Measurements from ENCODE around the gene RBM20.

Gene RBM20

DNA sequence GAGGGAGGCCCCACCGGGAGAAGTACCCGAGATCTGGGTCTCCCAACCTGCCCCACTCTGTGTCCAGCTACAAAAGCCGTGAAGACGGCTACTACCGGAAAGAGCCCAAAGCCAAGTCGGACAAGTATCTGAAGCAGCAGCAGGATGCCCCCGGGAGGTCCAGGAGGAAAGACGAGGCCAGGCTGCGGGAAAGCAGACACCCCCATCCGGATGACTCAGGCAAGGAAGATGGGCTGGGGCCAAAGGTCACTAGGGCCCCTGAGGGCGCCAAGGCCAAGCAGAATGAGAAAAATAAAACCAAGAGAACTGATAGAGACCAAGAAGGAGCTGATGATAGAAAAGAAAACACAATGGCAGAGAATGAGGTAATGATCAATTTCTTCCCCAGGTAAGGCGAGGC is 168.4 kb downstream of the RBM20 start:
- DNase-seq (ENCODE audit: low spot score), result no peak

GRCh38 chr10:110813743-110814472 is 169.8 kb downstream of the RBM20 start:
- no peak for DNase-seq (ENCODE audit: low spot score)

- DNase-seq (ENCODE audit: low spot score), result no peak
Observed at GRCh38 chr10:110815354-110816004, 171.3 kb downstream of the RBM20 start.

GRCh38 chr10:110817614-110818013 is 173.5 kb downstream of the RBM20 start:
- no peak for DNase-seq (ENCODE audit: low spot score)

DNA sequence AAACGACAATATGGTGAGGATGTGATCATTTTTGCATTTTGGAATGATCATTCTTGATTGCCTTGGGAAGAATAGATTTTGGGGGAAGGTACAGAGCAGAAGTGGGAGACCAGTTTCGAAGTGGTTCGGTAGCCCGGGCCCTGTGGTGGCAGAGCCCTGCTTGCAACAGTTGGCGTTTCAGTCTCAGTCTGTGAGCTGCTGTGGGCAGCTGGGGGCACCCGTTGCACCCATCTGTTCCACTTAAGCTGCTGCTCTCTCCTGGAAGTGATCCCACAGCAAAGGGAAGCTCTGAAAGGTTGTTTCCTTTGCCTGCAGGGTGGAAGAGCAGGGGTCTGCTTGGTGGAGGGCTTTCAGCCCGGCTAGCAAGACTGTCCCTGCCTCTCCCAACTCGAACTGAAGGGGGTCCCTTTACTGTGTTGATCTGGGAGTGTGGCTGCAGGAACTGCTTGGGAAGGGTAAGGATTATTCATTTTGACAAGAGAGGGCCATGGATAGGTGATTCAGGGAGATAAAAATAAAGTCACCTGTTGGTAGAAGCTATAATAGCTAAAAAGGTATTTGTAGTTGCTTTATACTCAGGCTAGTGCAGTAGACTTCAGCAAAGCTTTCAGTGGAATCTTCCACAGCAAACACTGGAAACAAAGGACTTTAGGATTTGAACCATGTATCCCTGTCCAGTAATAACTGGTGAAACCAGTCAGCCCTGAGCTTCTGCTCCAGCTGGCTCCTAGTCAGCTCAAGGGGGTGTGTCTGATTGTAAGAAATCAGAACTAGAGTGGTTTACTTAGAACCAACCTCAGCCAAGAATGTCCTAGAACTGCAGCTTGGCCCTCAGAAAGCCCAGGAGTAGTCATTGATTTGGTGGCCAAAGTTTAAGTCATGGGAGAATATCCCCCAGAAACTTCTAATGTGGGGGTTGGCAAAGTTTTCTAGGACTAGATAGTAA is 174.4 kb downstream of the RBM20 start:
- no peak for DNase-seq (ENCODE audit: low spot score)

DNA sequence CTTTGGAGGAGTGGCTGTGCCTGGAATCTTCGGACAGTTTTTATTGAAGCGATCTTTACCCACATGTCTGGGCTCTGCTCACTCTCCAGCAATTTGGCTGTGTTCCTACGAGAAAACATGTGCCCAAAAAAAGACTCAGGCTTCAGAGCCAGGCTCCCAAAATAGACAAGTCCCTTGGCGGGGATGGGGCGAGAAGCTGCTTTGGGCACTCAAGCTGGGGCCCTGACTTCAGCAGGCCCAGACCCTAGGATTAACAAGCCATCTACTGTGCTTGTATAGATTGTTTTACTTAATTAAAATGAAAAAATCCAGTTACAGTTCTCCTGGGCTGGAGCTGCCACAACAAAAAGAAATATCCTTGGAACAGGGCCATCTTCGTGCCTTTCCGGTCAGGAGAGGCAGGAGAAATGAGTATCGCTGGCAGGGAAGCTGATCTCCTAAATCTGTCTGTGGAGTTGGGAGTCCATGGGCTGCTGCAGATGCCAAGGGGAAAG is 176.2 kb downstream of the RBM20 start:
- DNase-seq (ENCODE audit: low spot score), result no peak

GRCh38 chr10:110821508-110821907 is 177.4 kb downstream of the RBM20 start:
- DNase-seq (ENCODE audit: low spot score), result no peak

GRCh38 chr10:110822035-110822711 is 178.0 kb downstream of the RBM20 start:
- DNase-seq (ENCODE audit: low spot score), result no peak

DNA sequence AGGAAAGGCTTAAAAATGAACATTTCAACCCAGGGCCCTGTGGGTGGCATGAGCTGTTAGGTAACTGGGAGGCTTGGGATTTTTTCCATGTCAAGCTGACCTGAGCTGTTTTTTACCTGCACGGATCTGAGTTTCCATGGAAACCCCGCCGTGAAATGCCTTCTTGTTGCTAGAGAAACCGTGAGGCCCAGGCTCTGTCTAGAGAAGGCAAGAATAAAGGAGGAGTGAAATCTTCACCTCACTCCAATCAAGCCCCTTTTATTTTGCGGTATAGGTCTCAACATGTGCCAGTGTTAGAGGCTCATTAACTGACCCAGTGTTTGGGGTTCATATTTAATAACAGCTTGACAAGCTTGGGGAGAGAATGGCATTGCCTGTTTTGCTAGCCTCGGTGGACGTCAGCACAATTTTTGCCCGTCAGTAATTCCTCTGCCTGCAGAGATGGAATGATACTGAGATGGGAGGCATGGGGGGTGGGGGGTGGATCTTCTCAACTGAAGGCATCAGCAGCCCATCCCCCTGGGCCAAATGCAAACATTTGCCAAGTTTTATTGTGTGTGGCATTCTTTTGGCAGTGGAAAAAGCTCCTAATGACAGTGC is 178.7 kb downstream of the RBM20 start:
- DNase-seq (ENCODE audit: low spot score), result no peak

DNA sequence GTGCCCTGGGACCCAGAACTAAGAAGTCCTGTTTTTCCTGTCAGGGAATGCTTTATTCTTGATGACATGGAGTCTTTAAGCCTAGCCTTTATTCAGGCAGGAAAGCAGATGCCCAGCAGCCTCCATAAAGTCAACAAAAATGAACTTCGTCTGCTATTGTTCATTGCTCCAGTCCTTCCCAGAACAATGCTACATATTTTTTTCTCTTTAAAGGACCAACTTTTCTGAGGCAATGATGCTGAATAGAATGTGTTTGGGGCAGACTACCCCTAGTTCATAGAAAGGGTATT is 180.0 kb downstream of the RBM20 start:
- DNase-seq (ENCODE audit: low spot score), result no peak

DNA sequence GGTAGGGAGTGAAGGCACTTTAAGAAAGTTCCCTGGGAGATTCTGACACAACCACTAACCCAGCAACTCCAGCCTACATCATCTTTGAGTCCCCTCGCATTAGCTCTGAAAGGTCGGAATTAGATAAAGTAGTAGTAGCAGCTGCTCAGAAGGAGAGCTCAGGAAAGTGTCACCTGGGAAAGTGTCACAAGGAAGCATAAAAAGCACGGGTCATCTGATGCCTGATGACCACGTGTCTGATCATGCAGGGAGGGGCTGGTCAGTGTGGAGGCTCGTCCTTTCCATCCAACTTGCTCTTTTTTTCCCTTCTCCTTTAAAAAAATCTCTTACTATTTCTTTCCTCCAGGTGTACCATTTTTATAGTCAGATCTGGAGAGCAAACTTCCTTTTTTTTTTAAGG is 180.5 kb downstream of the RBM20 start:
- no peak for DNase-seq (ENCODE audit: low spot score)

- no peak for DNase-seq (ENCODE audit: low spot score)
Observed at GRCh38 chr10:110825508-110825907, 181.4 kb downstream of the RBM20 start.

DNA sequence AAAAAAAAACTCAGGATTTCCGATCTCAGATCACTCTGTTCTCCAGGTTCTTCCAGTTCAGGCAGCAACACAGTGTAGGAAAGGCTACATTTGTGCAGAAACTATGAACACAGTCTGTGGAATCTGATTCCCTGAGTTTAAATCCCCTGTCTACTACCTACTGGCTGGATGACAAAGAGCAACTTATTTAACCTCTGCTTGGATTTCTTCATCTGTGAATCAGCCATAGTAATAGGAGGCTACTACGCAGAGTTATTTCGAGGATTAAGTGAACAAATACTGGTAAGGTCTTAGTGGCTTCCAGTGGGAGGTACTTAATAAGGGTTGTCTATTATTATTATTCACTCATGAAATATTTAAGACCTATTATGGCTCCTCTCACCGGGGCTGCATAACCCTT is 183.3 kb downstream of the RBM20 start:
- no peak for DNase-seq (ENCODE audit: low spot score)

GRCh38 chr10:110827875-110828274 is 183.7 kb downstream of the RBM20 start:
- no peak for DNase-seq (ENCODE audit: low spot score)

- no peak for DNase-seq (ENCODE audit: low spot score)
Observed at GRCh38 chr10:110828525-110828924, 184.4 kb downstream of the RBM20 start.

DNA sequence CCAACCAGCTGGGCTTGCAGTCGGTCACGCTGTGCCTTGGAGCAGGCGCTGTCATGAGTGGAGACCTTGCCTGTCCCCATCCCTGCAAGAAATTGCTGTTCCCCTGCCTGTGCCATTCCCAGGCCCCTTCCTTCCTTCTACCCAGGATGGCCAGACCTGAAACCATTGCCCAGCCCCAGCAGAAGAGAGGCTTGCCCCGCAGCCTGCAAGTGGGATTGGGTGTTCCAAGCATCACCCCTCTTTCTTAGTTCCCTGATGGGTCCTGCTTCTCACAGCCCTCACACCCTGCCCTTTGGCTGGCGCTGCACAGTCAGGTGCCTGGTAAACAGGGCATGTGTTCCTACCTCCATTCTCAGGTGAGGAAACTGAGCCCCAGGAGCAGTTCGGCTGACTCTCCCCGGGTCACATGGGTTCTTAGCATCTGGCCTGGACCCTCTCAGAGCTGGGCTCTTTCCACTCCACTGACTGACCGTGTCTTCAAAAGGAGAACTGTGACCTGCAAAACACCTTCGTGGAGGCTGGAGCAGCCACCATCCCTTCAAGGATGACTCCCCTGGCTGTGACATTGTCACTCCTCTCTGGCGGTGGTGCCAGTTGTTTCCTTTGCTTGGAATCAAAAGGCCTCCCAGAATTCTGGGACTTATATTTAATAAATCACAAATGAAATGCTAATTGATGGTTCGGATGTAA is 185.7 kb downstream of the RBM20 start:
- no peak for DNase-seq (ENCODE audit: low spot score)

DNA sequence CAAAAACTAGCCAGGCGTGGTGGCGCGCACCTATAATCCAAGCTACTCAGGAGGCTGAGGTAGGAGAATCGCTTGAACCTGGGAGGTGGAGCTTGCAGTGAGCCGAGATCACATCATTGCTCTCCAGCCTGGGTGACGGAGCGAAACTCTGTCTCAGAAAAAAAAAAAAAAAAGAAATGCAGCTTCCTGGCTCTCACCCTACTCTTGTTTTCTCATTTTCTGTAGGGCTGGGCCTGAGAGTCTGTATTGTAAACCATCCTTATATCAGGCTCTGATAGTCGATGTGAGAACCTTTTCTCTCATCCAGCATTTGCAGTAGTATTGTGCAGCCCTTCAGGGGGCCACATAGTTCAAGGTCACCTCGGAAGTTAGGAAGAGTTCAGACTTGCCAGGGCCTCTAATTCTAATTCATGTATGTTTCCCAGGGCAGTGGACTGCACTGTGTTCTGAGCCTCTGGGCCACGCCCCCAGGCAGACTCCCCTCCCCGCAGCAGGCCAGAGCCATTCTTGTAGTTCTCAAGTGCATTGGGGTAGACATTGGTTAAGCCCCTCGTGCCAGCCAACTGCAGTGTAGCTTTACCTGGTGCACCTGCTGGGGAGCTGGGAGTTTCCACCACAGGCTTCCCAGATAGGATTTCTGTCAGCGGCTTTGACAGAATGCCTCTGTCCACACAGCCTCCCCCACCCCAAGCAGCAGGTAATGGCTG is 189.3 kb downstream of the RBM20 start:
- DNase-seq (ENCODE audit: low spot score), result no peak

GRCh38 chr10:110833941-110834628 is 189.9 kb downstream of the RBM20 start:
- no peak for DNase-seq (ENCODE audit: low spot score)

- no peak for DNase-seq (ENCODE audit: low spot score)
Observed at GRCh38 chr10:110834629-110835301, 190.6 kb downstream of the RBM20 start.
